H9 (cell line): ENCODE results near the gene RFNG. TPM values are rescaled to one million over a fixed set of nuclear protein-coding genes. Genes with fewer than 3 reads are reported as not detected.

Experiments used
- DNase-seq: peaks from one replicate; pipeline ENCODE4 v3.0.0-alpha.2; 2017
- H2AFZ ChIP-seq: one replicate; pipeline ENCODE4 v1.6.1; 2013; ENCODE audit warnings: mild to moderate bottlenecking, low read length, control low read depth, moderate library complexity
- H2AK5ac ChIP-seq: 2 replicates; pipeline ENCODE4 v1.6.1; 2013; ENCODE audit warnings: low read length, control low read depth, mixed read lengths; ENCODE audit not compliant: insufficient read length
- H2BK120ac ChIP-seq: one replicate; pipeline ENCODE4 v1.6.1; 2013; ENCODE audit warnings: low read depth, mild to moderate bottlenecking, low read length, control low read depth, inconsistent platforms; ENCODE audit not compliant: poor library complexity, severe bottlenecking
- H2BK12ac ChIP-seq: 2 replicates; pipeline ENCODE4 v1.6.1; 2013; ENCODE audit warnings: low read length, control low read depth, mixed read lengths, low read depth; ENCODE audit not compliant: insufficient read length
- H2BK15ac ChIP-seq: 2 replicates; pipeline ENCODE4 v1.6.1; 2013; ENCODE audit warnings: low read depth, low read length, control low read depth
- H2BK20ac ChIP-seq: one replicate; pipeline ENCODE4 v1.6.1; 2013; ENCODE audit warnings: low read depth, mild to moderate bottlenecking, low read length, control low read depth, inconsistent platforms; ENCODE audit not compliant: poor library complexity, severe bottlenecking
- H2BK5ac ChIP-seq: 2 replicates; pipeline ENCODE4 v1.6.1; 2013; ENCODE audit warnings: low read length, control low read depth, mixed read lengths; ENCODE audit not compliant: insufficient read length
- H3K14ac ChIP-seq: 2 replicates; pipeline ENCODE4 v1.6.1; 2013; ENCODE audit warnings: low read length, control low read depth; ENCODE audit not compliant: insufficient read depth
- H3K18ac ChIP-seq: 2 replicates; pipeline ENCODE4 v1.6.1; 2013; ENCODE audit warnings: low read depth, mild to moderate bottlenecking, mixed read lengths, low read length, control low read depth; ENCODE audit not compliant: insufficient read length
- H3K23ac ChIP-seq: 2 replicates; pipeline ENCODE4 v1.6.1; 2013; ENCODE audit warnings: low read length, control low read depth, mixed read lengths, low read depth; ENCODE audit not compliant: insufficient read length
- H3K23me2 ChIP-seq: 2 replicates; pipeline ENCODE4 v1.6.1; 2013; ENCODE audit warnings: low read depth, mild to moderate bottlenecking, mixed read lengths, low read length, control low read depth; ENCODE audit not compliant: insufficient read length, poor library complexity, severe bottlenecking
- H3K27ac ChIP-seq: 2 replicates; pipeline ENCODE4 v1.5.1; 2013; ENCODE audit warnings: low read length, control low read depth, mixed read lengths, low read depth; ENCODE audit not compliant: insufficient read length
- H3K27me3 ChIP-seq: 2 replicates; pipeline ENCODE4 v1.6.1; 2013; ENCODE audit warnings: low read length, control low read depth, inconsistent platforms; ENCODE audit not compliant: insufficient read depth
- H3K4ac ChIP-seq: 2 replicates; pipeline ENCODE4 v1.6.1; 2013; ENCODE audit warnings: low read depth, mild to moderate bottlenecking, control low read depth, inconsistent platforms, low read length, moderate library complexity
- H3K4me1 ChIP-seq: 2 replicates; pipeline ENCODE4 v1.6.1; 2013; ENCODE audit warnings: low read length, control low read depth, inconsistent platforms; ENCODE audit not compliant: insufficient read depth
- H3K4me2 ChIP-seq: 2 replicates; pipeline ENCODE4 v1.6.1; 2013; ENCODE audit warnings: low read length, control low read depth, mixed read lengths; ENCODE audit not compliant: insufficient read length, insufficient read depth
- H3K56ac ChIP-seq: 2 replicates; pipeline ENCODE4 v1.6.1; 2013; ENCODE audit warnings: low read depth, mild to moderate bottlenecking, mixed read lengths, low read length, control low read depth; ENCODE audit not compliant: insufficient read length
- H3K79me1 ChIP-seq: 2 replicates; pipeline ENCODE4 v1.6.1; 2013; ENCODE audit warnings: low read depth, mild to moderate bottlenecking, moderate library complexity, low read length, control low read depth, inconsistent platforms; ENCODE audit not compliant: insufficient read depth, poor library complexity, severe bottlenecking
- H3K79me2 ChIP-seq: 2 replicates; pipeline ENCODE4 v1.6.1; 2013; ENCODE audit warnings: low read length, control low read depth, inconsistent platforms; ENCODE audit not compliant: insufficient read depth
- H3K9ac ChIP-seq: 2 replicates; pipeline ENCODE4 v1.6.1; 2013; ENCODE audit warnings: low read length, control low read depth, mixed read lengths; ENCODE audit not compliant: insufficient read length; ENCODE audit errors: extremely low read depth
- H3K9me3 ChIP-seq: one replicate; pipeline ENCODE4 v1.6.1; 2013; ENCODE audit warnings: low read depth, low read length, inconsistent platforms; ENCODE audit not compliant: control insufficient read depth
- H3T11ph ChIP-seq: one replicate; pipeline ENCODE4 v1.6.1; 2013; ENCODE audit warnings: mild to moderate bottlenecking, low read length, control low read depth, inconsistent platforms
- H4K20me1 ChIP-seq: one replicate; pipeline ENCODE4 v1.6.1; 2013; ENCODE audit not compliant: control insufficient read depth, insufficient read length, insufficient read depth
- H4K5ac ChIP-seq: 2 replicates; pipeline ENCODE4 v1.6.1; 2013; ENCODE audit warnings: low read depth, mild to moderate bottlenecking, mixed read lengths, low read length, control low read depth; ENCODE audit not compliant: insufficient read length
- H4K8ac ChIP-seq: replicated peaks from 2 replicates; pipeline ENCODE4 v1.6.1; 2013; ENCODE audit warnings: low read length, control low read depth, mixed read lengths, low read depth; ENCODE audit not compliant: insufficient read length
- H4K91ac ChIP-seq: 2 replicates; pipeline ENCODE4 v1.6.1; 2013; ENCODE audit warnings: low read depth, mild to moderate bottlenecking, moderate library complexity, mixed read lengths, low read length, control low read depth; ENCODE audit not compliant: insufficient read length
- H3K27ac Mint-ChIP-seq, 3 experiments: 2 replicates in 2 of 3; 3 replicates in 1 of 3; pipeline ENCODE4 v1.8.0; 2020 to 2021; ENCODE audit warnings: mixed read lengths in 3 of 3, mild to moderate bottlenecking in 1 of 3, moderate library complexity in 1 of 3
- H3K27me3 Mint-ChIP-seq: 2 replicates; pipeline ENCODE4 v1.8.0; 2021; ENCODE audit warnings: low read depth, mild to moderate bottlenecking, moderate library complexity, mixed read lengths
- H3K36me3 Mint-ChIP-seq, 3 experiments: 2 replicates in 2 of 3; 3 replicates in 1 of 3; pipeline ENCODE4 v1.8.0; 2020 to 2021; ENCODE audit warnings: low read depth in 3 of 3, mixed read lengths in 3 of 3; ENCODE audit not compliant: insufficient read depth in 1 of 3
- H3K4me1 Mint-ChIP-seq, 2 experiments: 2 replicates each; pipeline ENCODE4 v1.8.0; 2020; ENCODE audit warnings: mixed read lengths in 2 of 2
- H3K4me3 Mint-ChIP-seq, 2 experiments: 2 replicates in 1 of 2; 3 replicates in 1 of 2; pipeline ENCODE4 v1.8.0; 2020 to 2021; ENCODE audit warnings: mild to moderate bottlenecking in 2 of 2, mixed read lengths in 2 of 2, moderate library complexity in 1 of 2
- H3K9me3 Mint-ChIP-seq, 2 experiments: 2 replicates in 1 of 2; 3 replicates in 1 of 2; pipeline ENCODE4 v1.8.0; 2020; ENCODE audit warnings: mild to moderate bottlenecking in 2 of 2, mixed read lengths in 2 of 2, moderate library complexity in 1 of 2
- CTCF ChIP-seq: fragments of 200-600 bp; sonication (generic); conservative IDR thresholded peaks from 3 replicates; pipeline ENCODE4 v1.8.0; 2021; ENCODE audit warnings: antibody characterized with exemption, mild to moderate bottlenecking
- WGBS: extraction: QIAGEN DNeasy Blood & Tissue Kit; methylation state at CpG from one replicate; pipeline ENCODE4 v1.1.7; 2013; ENCODE audit warnings: missing lambda C conversion rate, low lambda C conversion rate, mixed read lengths; ENCODE audit not compliant: insufficient read length; ENCODE audit errors: extremely low coverage; 5-methylcytosine and 5-hydroxymethylcytosine counted together
- total RNA-seq: library from RNA; stranded (reverse); gene quantifications from 2 replicates; pipeline ENCODE4 v1.2.1, GENCODE V29; 2021

Gene RFNG
- total RNA-seq, 1 experiment from 2014 or later = 34.0 TPM

GRCh38 chr17:82077617-82078358 is 26.2 kb upstream of the RFNG start:
- peak; percentile 80 for DNase-seq
- H3K27me3 Mint-ChIP-seq = peaks cover 25% of the 10 kb centered on the region
- Histone ChIP-seq H3K23me2 (no peaks in the 10 kb centered on the region), H4K91ac (no peak overlapping the region), H3K27ac (no peak overlapping the region), H3K9ac (no peak overlapping the region), H3K56ac (no peak overlapping the region), H2BK15ac (no peak overlapping the region), H3K9me3 (no peaks in the 10 kb centered on the region), H2AFZ (no peak overlapping the region), H2BK120ac (no peak overlapping the region), H2BK5ac (no peak overlapping the region), H3K14ac (no peak overlapping the region), H2BK12ac (no peak overlapping the region), H3T11ph (no peak overlapping the region), H3K4ac (no peak overlapping the region), H3K18ac (no peak overlapping the region), H3K27me3 (no peaks in the 10 kb centered on the region), H2BK20ac (no peak overlapping the region), H3K79me1 (no peaks in the 10 kb centered on the region), H3K79me2 (no peaks in the 10 kb centered on the region), H4K5ac (no peak overlapping the region), H3K4me1 (no peaks in the 10 kb centered on the region), H4K20me1 (no peaks in the 10 kb centered on the region), H4K8ac (no peak overlapping the region), H3K4me2 (no peak overlapping the region), H3K23ac (no peak overlapping the region), H2AK5ac (no peak overlapping the region)
- no peaks in the 10 kb centered on the region; a peak in 2 of 4 replicates for H3K4me1 Mint-ChIP-seq
- H3K27ac Mint-ChIP-seq = peak overlapping the region in 2 of 3 experiments; percentile 44 to 83; a peak in 2 of 7 replicates
- no peak for TF ChIP-seq CTCF
- H3K4me3 Mint-ChIP-seq = no peak overlapping the region
- H3K9me3 Mint-ChIP-seq = no peaks in the 10 kb centered on the region
- WGBS = no CpG with 5 or more reads among the region's 28 CpGs
- H3K36me3 Mint-ChIP-seq = peaks cover 14 to 36% (median 33%) of the 10 kb centered on the region in 3 experiments; a peak in 6 of 7 replicates
